Thyroid gland (tissue), 4 donors: ENCODE measurements around the gene SMG6.

Experiments used
- POLR2A ChIP-seq, 2 donors: fragments of 450-650 bp; IDR thresholded peaks; one replicate each; pipeline ENCODE4 v1.6.1; 2017; ENCODE audit warnings: antibody characterized with exemption in 2 of 2, mild to moderate bottlenecking in 2 of 2, moderate library complexity in 1 of 2
- TF ChIP-seq, protein P1 (sequence below), 6 experiments: fragments of 200-600 bp in 3 of 6; fragments of 450-650 bp in 3 of 6; sonication (generic) in 3 of 6; IDR thresholded peaks; one replicate each; pipeline ENCODE4 v1.5.1; 2016 to 2019; ENCODE audit warnings: antibody characterized with exemption in 6 of 6, mild to moderate bottlenecking in 2 of 6, inconsistent platforms in 1 of 6, moderate library complexity in 1 of 6

DNA sequence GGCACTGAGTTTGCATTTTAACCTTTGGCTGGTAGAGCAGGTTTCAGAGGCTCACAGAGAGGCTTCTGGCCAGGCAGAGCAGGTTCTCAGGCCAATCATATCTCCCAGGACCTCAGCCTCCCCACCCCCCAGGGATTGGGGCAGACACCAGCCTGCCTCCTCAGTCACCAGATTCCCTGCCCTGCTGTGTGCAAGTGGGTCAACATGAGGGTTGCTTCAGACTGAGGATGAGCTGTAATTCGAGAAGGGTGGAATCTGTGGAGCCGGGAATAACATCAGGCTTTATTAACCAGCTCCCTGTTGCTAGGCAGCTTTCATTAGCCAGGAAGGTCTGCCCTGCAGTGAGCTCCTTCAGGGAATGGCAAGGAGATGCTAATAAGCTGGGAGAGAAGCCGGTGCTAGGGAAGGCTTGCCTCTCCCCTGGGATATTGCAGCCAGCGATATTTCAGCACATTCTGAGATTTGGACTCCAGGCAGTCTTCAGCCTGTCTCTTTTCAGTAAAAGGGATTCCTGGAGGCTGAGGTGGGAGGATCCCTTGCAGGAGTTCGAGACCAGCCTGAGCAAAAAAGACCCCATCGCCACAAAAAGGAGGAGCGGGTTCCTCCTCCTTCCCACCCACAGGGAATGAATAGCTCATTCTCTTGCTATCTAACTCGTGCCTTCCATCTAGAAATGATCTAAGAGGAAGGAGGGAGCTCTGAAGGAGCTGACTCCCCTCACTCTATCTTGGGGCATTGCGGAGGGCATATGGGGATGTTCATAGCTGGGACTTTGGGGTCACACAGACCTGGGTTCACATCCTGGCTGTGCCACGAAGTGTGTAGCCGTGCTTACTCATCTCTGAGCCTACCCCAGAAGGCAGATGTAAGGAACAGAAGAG, 44.5 kb upstream of the SMG6 start:
- no peak for TF ChIP-seq POLR2A (IDR thresholded peaks at IDR 0.05)
- TF ChIP-seq, protein P1, sequence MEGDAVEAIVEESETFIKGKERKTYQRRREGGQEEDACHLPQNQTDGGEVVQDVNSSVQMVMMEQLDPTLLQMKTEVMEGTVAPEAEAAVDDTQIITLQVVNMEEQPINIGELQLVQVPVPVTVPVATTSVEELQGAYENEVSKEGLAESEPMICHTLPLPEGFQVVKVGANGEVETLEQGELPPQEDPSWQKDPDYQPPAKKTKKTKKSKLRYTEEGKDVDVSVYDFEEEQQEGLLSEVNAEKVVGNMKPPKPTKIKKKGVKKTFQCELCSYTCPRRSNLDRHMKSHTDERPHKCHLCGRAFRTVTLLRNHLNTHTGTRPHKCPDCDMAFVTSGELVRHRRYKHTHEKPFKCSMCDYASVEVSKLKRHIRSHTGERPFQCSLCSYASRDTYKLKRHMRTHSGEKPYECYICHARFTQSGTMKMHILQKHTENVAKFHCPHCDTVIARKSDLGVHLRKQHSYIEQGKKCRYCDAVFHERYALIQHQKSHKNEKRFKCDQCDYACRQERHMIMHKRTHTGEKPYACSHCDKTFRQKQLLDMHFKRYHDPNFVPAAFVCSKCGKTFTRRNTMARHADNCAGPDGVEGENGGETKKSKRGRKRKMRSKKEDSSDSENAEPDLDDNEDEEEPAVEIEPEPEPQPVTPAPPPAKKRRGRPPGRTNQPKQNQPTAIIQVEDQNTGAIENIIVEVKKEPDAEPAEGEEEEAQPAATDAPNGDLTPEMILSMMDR (IDR thresholded peaks at IDR 0.05): no peak
